Activated CD8-positive, alpha-beta T cell treated with anti-CD3 and anti-CD28 coated beads, Interleukin-2, amount 10 ng/mL, durations not matched to agents 7 days and 5 days (primary cell): ENCODE data around the gene PAGR1. TPM values are rescaled to one million over a fixed set of nuclear protein-coding genes. Genes with fewer than 3 reads are reported as not detected.

Experiments
- ATAC-seq: fragments of 150-1000 bp; cut with Tn5 transposase; one replicate; pipeline ENCODE4 v1.10.0; 2021; ENCODE audit warnings: moderate library complexity
- CTCF ChIA-PET: fragments of 350-600 bp; sonication (Branson Sonifier 250); formaldehyde crosslinking; loops from one replicate; lab custom pipeline; 2021; ENCODE audit warnings: antibody characterized with exemption; lab: Charles Lee
- POLR2A ChIA-PET: fragments of 350-600 bp; sonication (Branson Sonifier 250); formaldehyde crosslinking; loops from one replicate; lab custom pipeline; 2021; ENCODE audit warnings: antibody characterized with exemption; lab: Charles Lee
- DNase-seq: peaks from one replicate; pipeline ENCODE4 v3.0.0-alpha.2; 2020
- H3K27ac Mint-ChIP-seq: one replicate; pipeline ENCODE4 v1.8.0; 2021; ENCODE audit warnings: mild to moderate bottlenecking, mixed read lengths
- H3K27me3 Mint-ChIP-seq: one replicate; pipeline ENCODE4 v1.8.0; 2021; ENCODE audit warnings: low read depth, mixed read lengths
- H3K36me3 Mint-ChIP-seq: one replicate; pipeline ENCODE4 v1.8.0; 2021; ENCODE audit warnings: low read depth, mixed read lengths
- H3K4me1 Mint-ChIP-seq: one replicate; pipeline ENCODE4 v1.8.0; 2021; ENCODE audit warnings: low read depth, mixed read lengths
- H3K4me3 Mint-ChIP-seq: one replicate; pipeline ENCODE4 v1.8.0; 2021; ENCODE audit warnings: mild to moderate bottlenecking, mixed read lengths
- H3K9me3 Mint-ChIP-seq: one replicate; pipeline ENCODE4 v1.8.0; 2022; ENCODE audit warnings: mixed read lengths; ENCODE audit not compliant: insufficient read depth
- total RNA-seq, 2 experiments: library from RNA; stranded (reverse); gene quantifications; one replicate each; pipeline ENCODE4 v1.2.3, GENCODE V29; 2021

PAGR1 gene
- total RNA-seq, 2 experiments from 2014 or later = 39.1 TPM

DNA sequence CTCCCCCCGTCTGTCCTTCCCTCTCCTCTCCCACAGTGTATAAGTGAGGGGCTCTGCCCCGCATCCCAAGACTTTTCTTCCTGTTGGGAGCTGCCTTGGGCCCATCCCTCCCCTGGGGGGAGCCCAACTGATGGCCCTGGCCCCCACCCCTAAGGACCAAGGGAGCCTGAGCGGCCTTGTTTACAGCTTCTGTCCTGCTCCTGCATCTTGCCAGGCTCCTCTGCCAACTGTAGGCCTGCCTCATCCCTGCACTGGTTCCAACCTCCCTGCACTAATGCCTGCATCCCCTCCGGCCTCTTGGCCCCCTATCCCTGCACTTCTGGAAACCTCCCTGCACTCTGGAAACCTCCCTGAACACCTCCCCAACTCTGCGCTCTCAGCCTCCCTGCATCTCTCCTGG lies 1.4 kb upstream of the PAGR1 start:
- Mint-ChIP-seq H3K9me3 (no peaks in the 10 kb centered on the region), H3K4me3 (peak overlapping the region; percentile 98), H3K27me3 (peaks cover 8% of the 10 kb centered on the region), H3K36me3 (peaks cover 40% of the 10 kb centered on the region), H3K27ac (peak overlapping the region; percentile 81), H3K4me1 (peaks cover 74% of the 10 kb centered on the region)
- no peak for DNase-seq
- POLR2A ChIA-PET = interaction anchor here (0.6 to 2.3 kb wide), 2 partner anchors 24 to 63 kb away, joined by 3 to 12 read pairs; partner anchors contain the start of gene KIF22
- CTCF ChIA-PET = interaction anchor here (1.7 kb wide), 1 partner anchor 123 kb away, joined by 6 read pairs; no protein-coding TSS in a partner anchor
- no peak for ATAC-seq

DNA sequence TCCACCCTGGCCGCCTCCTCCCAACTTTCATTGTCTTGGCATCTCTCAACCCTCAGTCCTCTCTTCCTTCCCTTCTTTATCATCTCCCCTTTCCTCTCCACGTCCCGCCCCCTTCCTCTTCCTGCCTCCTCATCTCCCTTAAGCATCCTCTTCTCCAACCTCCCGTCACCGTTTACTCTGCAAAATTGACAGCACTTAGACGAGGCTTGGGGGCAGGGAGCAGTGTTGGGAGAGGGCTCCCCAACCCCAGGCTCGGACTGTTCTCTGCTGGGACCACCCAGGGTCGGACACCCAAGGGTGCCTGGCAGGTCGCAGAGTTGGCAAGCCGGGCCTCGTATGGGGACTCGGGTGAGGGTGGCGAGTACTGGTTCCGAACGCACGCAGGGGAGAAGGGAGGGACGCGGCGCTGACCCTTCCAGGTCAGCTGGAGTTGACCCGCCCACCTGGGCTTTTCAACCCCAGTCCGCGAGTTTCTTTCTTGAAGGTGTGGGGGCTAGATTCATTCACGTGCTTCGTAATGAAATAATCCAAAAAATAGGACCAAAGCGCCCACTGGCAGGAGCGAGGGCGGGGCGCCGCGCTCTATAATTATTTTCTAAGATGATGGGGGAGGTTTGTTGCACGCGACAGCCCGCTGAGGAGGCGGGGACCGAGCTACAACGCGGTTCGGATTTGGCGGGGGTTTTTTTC lies 775 bp upstream of the PAGR1 start:
- CTCF ChIA-PET = interaction anchor here (0.6 to 8.0 kb wide), 33 partner anchors 8 to 249 kb away, joined by 3 to 106 read pairs (median 4); partner anchors contain the start of genes KCTD13, KIF22 and MAZ
- H3K27me3 Mint-ChIP-seq = peaks cover 8% of the 10 kb centered on the region
- H3K4me3 Mint-ChIP-seq = peak overlapping the region; percentile 98
- peak overlapping the region; percentile 81 for H3K27ac Mint-ChIP-seq
- POLR2A ChIA-PET = interaction anchor here (0.6 to 2.3 kb wide), 7 partner anchors 7 to 559 kb away, joined by 3 to 24 read pairs (median 8); partner anchors contain the start of genes KIF22, MAZ and MYL11
- peak; percentile 70 for DNase-seq
- peaks cover 74% of the 10 kb centered on the region for H3K4me1 Mint-ChIP-seq
- no peak for ATAC-seq
- no peaks in the 10 kb centered on the region for H3K9me3 Mint-ChIP-seq
- H3K36me3 Mint-ChIP-seq = peaks cover 40% of the 10 kb centered on the region

DNA sequence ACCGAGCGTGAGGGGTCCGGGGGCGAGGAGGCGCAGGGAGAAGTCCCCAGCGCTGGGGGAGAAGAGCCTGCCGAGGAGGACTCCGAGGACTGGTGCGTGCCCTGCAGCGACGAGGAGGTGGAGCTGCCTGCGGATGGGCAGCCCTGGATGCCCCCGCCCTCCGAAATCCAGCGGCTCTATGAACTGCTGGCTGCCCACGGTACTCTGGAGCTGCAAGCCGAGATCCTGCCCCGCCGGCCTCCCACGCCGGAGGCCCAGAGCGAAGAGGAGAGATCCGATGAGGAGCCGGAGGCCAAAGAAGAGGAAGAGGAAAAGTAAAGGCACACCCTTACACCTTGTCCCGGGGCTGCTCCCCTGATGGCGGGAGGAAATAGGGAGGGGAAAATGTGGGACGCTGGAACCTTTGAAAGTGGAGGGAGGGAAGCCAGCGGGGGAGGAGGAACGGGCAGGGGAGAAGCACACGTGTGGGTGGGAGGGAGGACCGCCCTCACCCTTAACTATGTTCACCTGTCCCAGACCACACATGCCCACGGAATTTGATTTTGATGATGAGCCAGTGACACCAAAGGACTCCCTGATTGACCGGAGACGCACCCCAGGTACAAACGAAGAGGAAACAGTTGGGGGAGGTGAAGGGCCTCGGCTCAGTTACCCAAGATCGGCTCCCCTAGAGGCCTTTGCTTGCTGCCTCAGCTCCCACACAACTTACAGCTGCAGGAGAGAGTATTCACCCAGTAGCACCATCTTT lies 916 bp downstream of the PAGR1 start:
- DNase-seq (peak; percentile 84), ATAC-seq (peak; percentile 46)
- Mint-ChIP-seq H3K27me3 (peaks cover 5% of the 10 kb centered on the region), H3K4me3 (peak overlapping the region; percentile 98), H3K9me3 (no peaks in the 10 kb centered on the region), H3K27ac (peak overlapping the region; percentile 92), H3K4me1 (peaks cover 69% of the 10 kb centered on the region), H3K36me3 (peaks cover 41% of the 10 kb centered on the region)
- POLR2A ChIA-PET = interaction anchor here (0.7 to 2.3 kb wide), 9 partner anchors 9 to 368 kb away, joined by 3 to 24 read pairs (median 9); partner anchors contain the start of genes KCTD13, KIF22 and MAZ
- CTCF ChIA-PET = interaction anchor here (0.6 to 8.0 kb wide), 25 partner anchors 9 to 238 kb away, joined by 3 to 106 read pairs (median 5); partner anchors contain the start of genes KCTD13, KIF22 and MAZ

DNA sequence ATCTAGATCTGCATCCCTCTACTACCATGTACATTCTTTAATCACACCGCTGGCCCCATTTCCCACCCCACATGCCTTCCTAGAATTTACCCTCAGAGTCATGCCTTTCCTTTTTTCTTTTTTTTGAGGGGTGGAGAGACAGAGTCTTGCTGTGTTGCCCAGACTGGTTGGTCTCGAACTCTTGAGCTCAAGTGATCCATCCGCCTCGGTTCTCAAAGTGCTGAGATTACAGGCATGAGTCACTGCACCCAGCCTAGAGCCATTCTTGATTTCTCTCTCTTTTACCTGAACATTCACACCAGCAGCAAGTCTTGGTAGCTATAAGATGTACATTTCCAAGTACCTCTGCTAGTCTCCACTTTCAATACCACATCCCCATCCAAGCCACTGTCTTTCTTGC lies 2.1 kb downstream of the PAGR1 start:
- peak overlapping the region; percentile 98 for H3K4me3 Mint-ChIP-seq
- DNase-seq (no peak), ATAC-seq (no peak)
- CTCF ChIA-PET = interaction anchor here (1.0 to 8.0 kb wide), 8 partner anchors 9 to 180 kb away, joined by 3 to 106 read pairs (median 46); partner anchors contain the start of genes KIF22 and MAZ
- POLR2A ChIA-PET = interaction anchor here (1.3 to 4.1 kb wide), 4 partner anchors 9 to 109 kb away, joined by 4 to 29 read pairs (median 7); no protein-coding TSS in a partner anchor
- H3K27ac Mint-ChIP-seq = peak overlapping the region; percentile 83
- H3K9me3 Mint-ChIP-seq = no peaks in the 10 kb centered on the region
- peaks cover 47% of the 10 kb centered on the region for H3K36me3 Mint-ChIP-seq
- peaks cover 71% of the 10 kb centered on the region for H3K4me1 Mint-ChIP-seq
- H3K27me3 Mint-ChIP-seq = no peaks in the 10 kb centered on the region

DNA sequence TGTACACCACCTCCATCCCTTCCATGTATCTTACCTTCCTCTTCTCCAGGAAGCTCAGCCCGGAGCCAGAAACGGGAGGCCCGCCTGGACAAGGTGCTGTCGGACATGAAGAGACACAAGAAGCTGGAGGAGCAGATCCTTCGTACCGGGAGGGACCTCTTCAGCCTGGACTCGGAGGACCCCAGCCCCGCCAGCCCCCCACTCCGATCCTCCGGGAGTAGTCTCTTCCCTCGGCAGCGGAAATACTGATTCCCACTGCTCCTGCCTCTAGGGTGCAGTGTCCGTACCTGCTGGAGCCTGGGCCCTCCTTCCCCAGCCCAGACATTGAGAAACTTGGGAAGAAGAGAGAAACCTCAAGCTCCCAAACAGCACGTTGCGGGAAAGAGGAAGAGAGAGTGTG lies 3.6 kb downstream of the PAGR1 start:
- no peaks in the 10 kb centered on the region for H3K9me3 Mint-ChIP-seq
- POLR2A ChIA-PET = interaction anchor here (0.8 to 4.1 kb wide), 5 partner anchors 8 to 29 kb away, joined by 3 to 29 read pairs (median 5); partner anchors contain the start of genes MAZ and PRRT2

DNA sequence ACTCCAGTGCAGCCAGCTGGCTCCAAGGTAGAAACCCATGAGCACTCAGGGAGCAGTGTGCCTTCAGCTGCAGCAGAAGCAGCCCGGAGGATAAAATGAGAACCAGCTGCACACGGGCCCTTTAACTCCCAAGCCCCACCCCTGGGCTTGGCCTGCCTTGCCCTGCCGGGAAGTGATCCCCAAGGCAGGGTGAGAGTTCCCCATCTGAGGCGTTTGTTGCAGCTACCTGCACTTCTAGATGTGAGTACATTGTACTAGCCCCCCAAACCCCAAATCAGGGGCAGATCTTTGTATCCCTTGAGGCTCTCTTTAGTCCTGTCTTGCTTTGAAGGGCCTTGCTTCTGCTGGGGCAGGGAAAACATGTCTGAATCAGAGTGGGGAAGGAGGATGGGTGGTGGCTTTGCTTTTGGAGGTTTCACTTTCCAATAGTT lies 4.3 kb downstream of the PAGR1 start, which contains the start of gene MVP:
Gene MVP, plus strand, starts transcription at position 192 of the 431 bp plus-strand sequence. CDS start 10,088 bp downstream, outside the sequence.
- POLR2A ChIA-PET = interaction anchor here (0.8 to 4.1 kb wide), 9 partner anchors 9 to 106 kb away, joined by 3 to 29 read pairs (median 5); partner anchors contain the start of genes KCTD13, KIF22 and PRRT2

More for the DNA sequence above, 3.6 kb downstream of the PAGR1 start:
- Mint-ChIP-seq H3K36me3 (peaks cover 47% of the 10 kb centered on the region), H3K27ac (peak overlapping the region; percentile 89), H3K4me1 (peaks cover 70% of the 10 kb centered on the region), H3K4me3 (peak overlapping the region; percentile 97), H3K27me3 (no peaks in the 10 kb centered on the region)
- ATAC-seq (no peak), DNase-seq (no peak)
- CTCF ChIA-PET = interaction anchor here (0.7 to 8.0 kb wide), 7 partner anchors 11 to 176 kb away, joined by 3 to 106 read pairs (median 5); partner anchors contain the start of genes HIRIP3, INO80E and KIF22

DNA sequence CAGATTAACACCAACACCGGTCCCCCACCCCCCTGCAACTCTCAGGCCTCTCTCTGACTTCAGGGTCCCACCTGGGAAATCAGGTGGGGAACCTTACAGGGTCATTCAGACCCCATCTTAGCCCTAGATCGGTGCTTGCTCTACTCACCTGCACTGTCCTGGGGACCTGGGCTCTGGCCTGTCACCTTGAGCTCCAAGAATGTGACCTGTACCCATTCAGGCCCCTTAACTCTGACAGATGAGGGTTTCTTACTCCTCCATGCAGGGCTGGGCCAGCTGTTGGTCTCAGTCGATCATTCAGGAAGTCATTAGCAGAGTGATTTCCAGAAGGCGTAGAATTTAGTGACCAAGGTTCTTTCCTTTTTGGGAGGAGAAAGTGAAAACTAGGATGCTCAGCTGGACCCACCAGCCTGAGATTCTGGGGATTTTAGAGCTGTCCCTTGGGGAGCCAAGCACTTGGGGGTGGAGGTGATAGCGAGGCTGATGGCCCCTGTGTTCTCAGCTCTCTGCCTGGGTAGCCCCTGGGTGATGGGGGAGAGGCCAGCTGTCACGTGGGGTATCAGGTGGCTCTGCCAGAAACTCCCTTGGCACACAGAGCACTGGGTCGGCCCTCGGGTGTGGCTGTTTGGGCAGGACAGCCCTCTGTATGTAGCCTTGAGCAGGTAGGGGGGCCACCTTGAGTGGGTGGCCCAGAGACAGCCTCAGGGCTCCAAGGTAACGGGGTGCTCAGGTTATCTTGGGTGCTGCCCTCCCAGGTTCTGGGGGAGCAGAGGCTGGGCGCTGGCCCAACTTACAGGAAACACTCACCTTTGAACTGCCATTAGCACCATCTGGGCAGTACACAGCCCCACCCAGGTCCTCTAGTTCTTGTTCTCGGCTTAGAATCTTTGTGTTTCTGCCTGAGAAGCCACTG lies 5.0 kb downstream of the PAGR1 start:
- Mint-ChIP-seq H3K4me1 (peaks cover 74% of the 10 kb centered on the region), H3K27me3 (no peaks in the 10 kb centered on the region), H3K9me3 (no peaks in the 10 kb centered on the region), H3K36me3 (peaks cover 53% of the 10 kb centered on the region), H3K4me3 (peak overlapping the region; percentile 97), H3K27ac (peak overlapping the region; percentile 89)
- POLR2A ChIA-PET = interaction anchor here (1.0 to 4.1 kb wide), 7 partner anchors 8 to 105 kb away, joined by 3 to 29 read pairs (median 7); partner anchors contain the start of genes KCTD13 and KIF22
- DNase-seq = peak; percentile 67
- CTCF ChIA-PET = interaction anchor here (1.1 to 8.0 kb wide), 11 partner anchors 13 to 235 kb away, joined by 3 to 106 read pairs (median 5); partner anchors contain the start of genes KIF22 and TAOK2
- peak; percentile 6 for ATAC-seq

More for the DNA sequence above, 4.3 kb downstream of the PAGR1 start, which contains the start of gene MVP:
- H3K27me3 Mint-ChIP-seq = no peaks in the 10 kb centered on the region
- H3K9me3 Mint-ChIP-seq = no peaks in the 10 kb centered on the region
- peak; percentile 68 for DNase-seq
- H3K4me1 Mint-ChIP-seq = peaks cover 70% of the 10 kb centered on the region
- peak; percentile 14 for ATAC-seq
- H3K27ac Mint-ChIP-seq = peak within 1 kb of the TSS; percentile 89
- peaks cover 52% of the 10 kb centered on the region for H3K36me3 Mint-ChIP-seq
- H3K4me3 Mint-ChIP-seq = peak within 1 kb of the TSS; percentile 97
- CTCF ChIA-PET = interaction anchor here (0.7 to 8.0 kb wide), 11 partner anchors 12 to 235 kb away, joined by 3 to 106 read pairs (median 5); partner anchors contain the start of genes HIRIP3, INO80E, KIF22 and TAOK2

DNA sequence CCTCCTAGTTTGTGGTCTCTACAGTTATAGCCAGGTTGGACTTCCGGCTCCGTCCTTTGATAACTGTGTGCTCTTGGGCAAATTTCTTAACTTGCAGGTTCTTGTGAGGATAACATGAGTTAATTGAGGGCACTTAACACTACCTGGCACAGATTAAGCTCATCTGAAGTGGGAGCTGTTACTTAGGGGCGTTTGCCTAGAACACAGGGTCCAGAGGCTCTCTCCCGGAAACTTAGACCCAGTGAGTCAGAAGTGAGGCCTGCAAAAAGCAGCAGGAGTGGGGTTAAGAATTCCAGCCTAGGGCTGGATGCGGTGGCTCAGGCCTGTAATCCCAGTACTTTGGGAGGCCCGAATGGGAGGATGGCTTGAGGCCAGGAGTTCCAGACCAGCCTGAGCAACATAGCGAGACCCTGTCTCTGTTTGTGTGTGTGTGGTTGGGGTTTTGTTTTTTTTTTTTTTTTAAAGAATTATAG lies 5.7 kb downstream of the PAGR1 start:
- Mint-ChIP-seq H3K27me3 (no peaks in the 10 kb centered on the region), H3K9me3 (no peaks in the 10 kb centered on the region), H3K4me1 (peaks cover 78% of the 10 kb centered on the region), H3K36me3 (peaks cover 52% of the 10 kb centered on the region), H3K4me3 (peak overlapping the region; percentile 97), H3K27ac (peak overlapping the region; percentile 89)
- POLR2A ChIA-PET = interaction anchor here (1.6 to 4.1 kb wide), 4 partner anchors 14 to 32 kb away, joined by 4 to 29 read pairs (median 11); partner anchors contain the start of gene KIF22
- DNase-seq = no peak
- ATAC-seq = no peak
- CTCF ChIA-PET = interaction anchor here (1.2 to 8.0 kb wide), 6 partner anchors 14 to 121 kb away, joined by 3 to 106 read pairs (median 11); partner anchors contain the start of gene KIF22

DNA sequence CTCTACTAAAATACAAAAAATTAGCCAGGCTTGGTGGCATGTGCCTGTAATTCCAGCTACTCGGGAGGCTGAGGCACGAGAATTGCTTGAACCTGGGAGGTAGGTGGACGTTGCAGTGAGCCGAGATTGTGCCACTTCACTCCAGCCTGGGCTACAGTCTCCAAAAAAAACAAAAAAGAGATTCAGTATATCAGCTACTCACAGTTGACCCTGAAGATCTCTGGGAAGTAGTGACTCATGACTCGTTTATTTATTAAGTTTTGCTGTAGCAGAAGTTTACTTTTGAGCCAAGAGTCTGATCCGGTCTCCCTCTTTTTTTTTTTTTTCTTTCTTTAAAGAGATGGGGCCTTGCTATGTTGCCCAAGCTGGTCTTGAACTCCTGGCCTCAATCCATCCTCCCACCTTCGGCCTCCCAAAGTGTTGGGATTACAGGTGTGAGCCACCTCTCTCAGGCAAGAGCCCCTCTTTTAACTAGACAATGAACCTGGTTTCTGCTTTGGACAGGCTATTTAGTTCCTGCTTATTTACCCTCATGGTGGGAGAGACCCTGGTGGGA lies 8.7 kb downstream of the PAGR1 start:
- Mint-ChIP-seq H3K27me3 (no peaks in the 10 kb centered on the region), H3K4me1 (peaks cover 67% of the 10 kb centered on the region), H3K36me3 (peaks cover 34% of the 10 kb centered on the region), H3K4me3 (no peak overlapping the region), H3K9me3 (no peaks in the 10 kb centered on the region), H3K27ac (peak overlapping the region; percentile 74)
- CTCF ChIA-PET = interaction anchor here (0.7 to 6.4 kb wide), 3 partner anchors 8 to 53 kb away, joined by 3 to 55 read pairs (median 13); partner anchors contain the start of gene PAGR1
- ATAC-seq (no peak), DNase-seq (no peak)
- POLR2A ChIA-PET = interaction anchor here (0.6 to 1.9 kb wide), 4 partner anchors 17 to 673 kb away, joined by 3 to 9 read pairs (median 4); no protein-coding TSS in a partner anchor
